Osteocyte (in vitro differentiated cells): ENCODE results near the gene MAPK6. TPM values are rescaled to one million over a fixed set of nuclear protein-coding genes. Genes with fewer than 3 reads are reported as not detected.

ENCODE experiments used
- DNase-seq: peaks from one replicate; pipeline ENCODE4 v3.0.0; 2021; ENCODE audit warnings: mixed read lengths; ENCODE audit not compliant: unreplicated experiment; ENCODE audit errors: extremely low spot score
- H3K27ac Mint-ChIP-seq: one replicate; pipeline ENCODE4 v1.8.0; 2021; ENCODE audit warnings: mild to moderate bottlenecking, mixed read lengths; ENCODE audit not compliant: unreplicated experiment
- H3K27me3 Mint-ChIP-seq: one replicate; pipeline ENCODE4 v1.8.0; 2021; ENCODE audit warnings: mixed read lengths; ENCODE audit not compliant: unreplicated experiment
- H3K36me3 Mint-ChIP-seq: one replicate; pipeline ENCODE4 v1.8.0; 2021; ENCODE audit warnings: mixed read lengths; ENCODE audit not compliant: unreplicated experiment
- H3K4me1 Mint-ChIP-seq: one replicate; pipeline ENCODE4 v1.8.0; 2021; ENCODE audit warnings: mixed read lengths; ENCODE audit not compliant: unreplicated experiment
- H3K4me3 Mint-ChIP-seq: one replicate; pipeline ENCODE4 v1.8.0; 2021; ENCODE audit warnings: mild to moderate bottlenecking, moderate library complexity, mixed read lengths; ENCODE audit not compliant: unreplicated experiment
- H3K9me3 Mint-ChIP-seq: one replicate; pipeline ENCODE4 v1.8.0; 2021; ENCODE audit warnings: mixed read lengths; ENCODE audit not compliant: unreplicated experiment
- long read RNA-seq: library from polyadenylated mRNA; unstranded; transcript quantifications from one replicate; pipeline ENCODE4 v2.0.0, GENCODE V29; 2021
- total RNA-seq: library from RNA; stranded (reverse); gene quantifications from 2 replicates; pipeline ENCODE4 v1.2.1, GENCODE V29; 2021
- TF ChIP-seq, protein P1 (sequence below): fragments of 200-600 bp; sonication (generic); IDR thresholded peaks from 2 replicates; pipeline ENCODE4 v1.5.0; 2021; ENCODE audit warnings: antibody characterized with exemption, mild to moderate bottlenecking, moderate library complexity

The MAPK6 gene
- 44.3 and 46.1 TPM in 2 replicates for total RNA-seq
- long read RNA-seq, full-length matches to known transcripts: 146 of 183 reads
- long read RNA-seq, partial matches to known transcripts: 16 of 183 reads
- long read RNA-seq, other reads (novel, unspliced or antisense): 21 of 183 reads

DNA sequence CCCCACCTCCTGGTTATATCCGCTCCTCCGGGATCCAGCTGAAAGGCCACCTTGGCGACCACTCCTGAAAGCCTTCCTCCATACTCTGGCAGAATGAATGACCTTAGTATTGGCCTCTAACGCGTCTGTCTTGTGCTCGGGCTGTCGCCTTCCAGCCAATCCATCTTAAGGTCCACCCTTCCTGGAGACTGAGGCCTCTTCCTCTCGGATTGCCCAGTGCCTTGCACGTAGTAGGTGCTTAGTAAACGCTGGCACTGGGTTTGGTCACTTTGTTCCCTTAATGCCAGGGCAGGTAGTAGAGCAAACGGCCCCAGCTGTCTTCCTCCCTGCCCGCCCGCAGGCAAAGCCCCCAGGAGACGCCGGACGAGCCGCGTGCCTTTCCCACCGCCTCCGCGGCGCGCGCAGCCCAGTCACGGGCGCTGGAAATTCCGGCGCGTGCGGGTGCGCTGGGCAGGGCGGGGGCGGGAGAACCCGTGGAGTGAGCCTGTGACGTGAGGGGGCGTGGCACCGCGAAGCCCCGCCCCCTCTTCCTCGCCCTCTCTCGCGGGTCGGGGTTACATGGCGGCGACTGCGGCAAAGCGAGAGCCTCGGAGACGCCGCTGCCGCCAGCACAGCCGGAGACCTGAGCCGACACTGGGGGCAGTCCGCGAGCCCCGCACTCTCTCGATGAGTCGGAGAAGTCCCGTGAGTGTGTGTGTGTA lies at the start of gene MAPK6:
TSS of gene MAPK6 (plus strand) at position 527 of the 701 bp plus-strand sequence. CDS start 27,242 bp downstream, outside the sequence.
- H3K9me3 Mint-ChIP-seq: no peaks in the 10 kb centered on the region
- H3K4me3 Mint-ChIP-seq: peak within 1 kb of the TSS; percentile 96
- peak within 1 kb of the TSS; percentile 99 for H3K27ac Mint-ChIP-seq
- H3K27me3 Mint-ChIP-seq: no peaks in the 10 kb centered on the region
- TF ChIP-seq, protein P1, sequence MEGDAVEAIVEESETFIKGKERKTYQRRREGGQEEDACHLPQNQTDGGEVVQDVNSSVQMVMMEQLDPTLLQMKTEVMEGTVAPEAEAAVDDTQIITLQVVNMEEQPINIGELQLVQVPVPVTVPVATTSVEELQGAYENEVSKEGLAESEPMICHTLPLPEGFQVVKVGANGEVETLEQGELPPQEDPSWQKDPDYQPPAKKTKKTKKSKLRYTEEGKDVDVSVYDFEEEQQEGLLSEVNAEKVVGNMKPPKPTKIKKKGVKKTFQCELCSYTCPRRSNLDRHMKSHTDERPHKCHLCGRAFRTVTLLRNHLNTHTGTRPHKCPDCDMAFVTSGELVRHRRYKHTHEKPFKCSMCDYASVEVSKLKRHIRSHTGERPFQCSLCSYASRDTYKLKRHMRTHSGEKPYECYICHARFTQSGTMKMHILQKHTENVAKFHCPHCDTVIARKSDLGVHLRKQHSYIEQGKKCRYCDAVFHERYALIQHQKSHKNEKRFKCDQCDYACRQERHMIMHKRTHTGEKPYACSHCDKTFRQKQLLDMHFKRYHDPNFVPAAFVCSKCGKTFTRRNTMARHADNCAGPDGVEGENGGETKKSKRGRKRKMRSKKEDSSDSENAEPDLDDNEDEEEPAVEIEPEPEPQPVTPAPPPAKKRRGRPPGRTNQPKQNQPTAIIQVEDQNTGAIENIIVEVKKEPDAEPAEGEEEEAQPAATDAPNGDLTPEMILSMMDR: no peak
- DNase-seq: peak; percentile 98
- H3K36me3 Mint-ChIP-seq: no peaks in the 10 kb centered on the region
- peaks cover 40% of the 10 kb centered on the region for H3K4me1 Mint-ChIP-seq

DNA sequence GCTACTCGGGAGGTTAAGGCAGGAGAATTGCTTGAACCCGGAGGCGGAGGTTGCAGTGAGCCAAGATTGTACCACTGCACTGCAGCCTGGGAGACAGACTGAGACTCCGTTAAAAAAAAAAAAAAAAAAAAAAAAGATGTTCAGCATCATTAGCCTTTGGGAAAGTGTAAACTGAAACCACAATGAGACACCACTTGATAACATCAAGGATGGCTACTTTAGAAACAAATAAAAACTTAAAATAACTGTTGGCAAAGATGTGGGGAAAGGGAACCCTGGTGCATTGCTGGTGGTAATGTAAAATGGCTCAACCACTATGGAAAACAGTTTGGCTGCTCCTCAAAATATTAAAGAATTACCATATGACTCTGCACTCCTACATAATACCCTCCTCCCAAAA lies 49.3 kb upstream of the MAPK6 start:
- TF ChIP-seq, protein P1: no peak
- H3K36me3 Mint-ChIP-seq: peaks cover 19% of the 10 kb centered on the region
- no peak overlapping the region for H3K4me3 Mint-ChIP-seq
- no peaks in the 10 kb centered on the region for H3K27me3 Mint-ChIP-seq
- H3K27ac Mint-ChIP-seq: no peak overlapping the region
- H3K9me3 Mint-ChIP-seq: peaks cover 4% of the 10 kb centered on the region
- peaks cover 27% of the 10 kb centered on the region for H3K4me1 Mint-ChIP-seq
- no peak for DNase-seq

DNA sequence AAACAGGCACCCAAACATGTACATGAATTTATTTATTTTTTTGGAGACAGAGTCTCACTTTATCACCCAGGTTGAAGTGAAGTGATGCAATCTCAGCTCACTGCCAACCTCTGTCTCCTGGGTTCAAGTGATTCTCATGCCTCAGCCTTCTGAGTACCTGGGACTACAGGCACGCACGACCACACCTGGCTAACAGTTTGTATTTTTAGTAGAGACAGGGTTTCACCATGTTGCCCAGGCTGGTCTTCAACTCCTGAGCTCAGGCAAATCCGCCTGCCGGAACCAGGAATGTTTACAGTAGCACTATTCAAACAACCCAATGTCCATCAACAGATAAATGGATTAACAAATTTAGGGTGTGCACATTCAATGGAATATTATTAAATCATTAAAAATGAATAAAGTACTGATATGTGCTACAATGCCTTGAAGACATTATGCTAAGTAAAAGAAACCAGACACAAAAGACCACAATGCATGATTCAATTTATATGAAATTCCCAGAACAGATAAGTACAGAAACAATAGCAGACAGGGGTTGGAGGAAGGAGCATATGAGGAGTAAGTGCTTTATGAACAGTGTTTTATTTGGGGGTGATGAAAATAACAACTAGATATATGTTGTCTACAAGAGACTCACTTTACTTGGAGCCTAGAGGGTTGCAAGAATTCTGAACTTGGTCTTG lies 48.7 kb upstream of the MAPK6 start:
- no peak for DNase-seq

DNA sequence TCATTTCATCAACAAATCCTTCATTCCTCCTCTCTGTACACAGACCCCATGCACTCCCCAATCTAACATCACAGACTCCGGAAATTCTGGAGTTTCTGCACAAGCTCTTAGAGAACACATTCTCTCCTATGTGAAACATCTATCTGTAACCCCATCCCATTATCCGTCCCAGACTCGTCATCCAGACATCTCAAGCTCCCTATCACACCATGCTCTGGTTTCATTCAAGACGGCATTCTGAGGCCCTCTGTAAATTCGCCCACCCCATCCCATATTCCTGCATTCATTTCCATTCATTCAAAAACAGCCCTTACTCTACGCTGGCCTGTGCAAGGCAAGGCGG lies 48.0 kb upstream of the MAPK6 start:
- peaks cover 4% of the 10 kb centered on the region for H3K9me3 Mint-ChIP-seq
- H3K4me1 Mint-ChIP-seq: peaks cover 27% of the 10 kb centered on the region
- peak overlapping the region; percentile 97 for H3K27ac Mint-ChIP-seq
- DNase-seq: no peak
- H3K4me3 Mint-ChIP-seq: peak overlapping the region; percentile 98
- peaks cover 19% of the 10 kb centered on the region for H3K36me3 Mint-ChIP-seq
- TF ChIP-seq, protein P1: no peak
- no peaks in the 10 kb centered on the region for H3K27me3 Mint-ChIP-seq

More for the DNA sequence above, 48.7 kb upstream of the MAPK6 start:
- TF ChIP-seq, protein P1: no peak
- H3K27ac Mint-ChIP-seq: peak overlapping the region; percentile 97
- no peaks in the 10 kb centered on the region for H3K27me3 Mint-ChIP-seq
- peaks cover 4% of the 10 kb centered on the region for H3K9me3 Mint-ChIP-seq
- H3K4me3 Mint-ChIP-seq: peak overlapping the region; percentile 98
- H3K4me1 Mint-ChIP-seq: peaks cover 27% of the 10 kb centered on the region
- peaks cover 21% of the 10 kb centered on the region for H3K36me3 Mint-ChIP-seq
